ENCODE data around the gene SMOC1.
"Not testable (repeated sequence)": the region's sequence is repeated elsewhere in the genome, so short reads cannot be mapped to it uniquely, and the experiment has no call there.

SMOC1 gene

DNA sequence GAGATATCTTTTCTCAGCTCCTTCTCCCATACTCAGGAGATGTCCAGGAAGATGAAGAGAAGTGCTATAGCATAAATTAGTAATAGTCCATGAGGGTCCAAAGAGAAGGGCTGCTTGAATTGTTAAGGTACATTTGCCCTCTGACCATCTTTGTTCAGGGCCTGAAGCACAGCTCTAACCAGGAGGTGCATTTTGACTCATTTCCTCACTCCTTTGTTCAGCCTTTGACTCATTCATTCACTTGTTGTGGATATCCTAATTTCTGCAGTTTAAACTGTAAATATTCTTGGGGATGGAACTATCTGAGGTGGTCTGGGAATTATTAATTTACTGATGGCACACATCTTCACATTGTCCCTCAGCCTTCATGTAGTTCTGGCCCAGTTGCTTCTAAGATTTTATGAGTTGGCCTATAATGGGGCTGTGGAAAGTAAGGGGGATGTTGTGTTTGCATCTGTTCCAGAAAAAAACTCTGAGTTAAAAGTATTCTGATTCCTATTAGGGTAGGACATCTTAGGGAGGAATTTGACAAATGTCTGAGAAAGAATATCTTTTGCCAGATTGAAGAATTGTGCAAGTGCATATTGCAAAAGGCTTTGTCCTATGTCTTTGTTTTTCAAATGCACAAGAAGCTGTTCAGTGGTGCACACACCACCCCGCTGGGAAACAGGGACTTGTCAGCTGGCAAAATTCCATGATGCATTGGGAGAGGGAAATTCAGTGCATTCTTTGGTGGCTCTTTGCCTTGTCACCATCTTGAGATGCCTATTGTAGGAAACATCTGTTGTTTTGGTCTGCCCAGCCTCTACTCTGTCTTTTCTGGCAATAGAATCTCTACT lies 22.1 kb downstream of the SMOC1 start:
- DNase-seq (ENCODE audit: low spot score) = no peak

DNA sequence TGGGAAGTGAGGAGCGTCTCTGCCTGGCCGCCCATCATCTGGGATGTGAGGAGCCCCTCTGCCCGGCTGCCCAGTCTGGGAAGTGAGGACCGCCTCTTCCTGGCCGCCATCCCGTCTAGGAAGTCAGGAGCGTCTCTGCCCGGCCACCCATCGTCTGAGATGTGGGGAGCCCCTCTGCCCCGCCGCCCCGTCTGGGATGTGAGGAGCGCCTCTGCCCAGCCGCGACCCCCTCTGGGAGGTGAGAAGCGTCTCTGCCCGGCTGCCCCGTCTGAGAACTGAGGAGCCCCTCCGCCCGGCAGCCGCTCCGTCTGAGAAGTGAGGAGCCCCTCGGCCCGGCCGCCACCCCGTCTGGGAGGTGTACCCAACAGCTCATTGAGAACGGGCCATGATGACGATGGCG lies 23.8 kb downstream of the SMOC1 start:
- DNase-seq (ENCODE audit: low spot score) = not testable (repeated sequence)

DNA sequence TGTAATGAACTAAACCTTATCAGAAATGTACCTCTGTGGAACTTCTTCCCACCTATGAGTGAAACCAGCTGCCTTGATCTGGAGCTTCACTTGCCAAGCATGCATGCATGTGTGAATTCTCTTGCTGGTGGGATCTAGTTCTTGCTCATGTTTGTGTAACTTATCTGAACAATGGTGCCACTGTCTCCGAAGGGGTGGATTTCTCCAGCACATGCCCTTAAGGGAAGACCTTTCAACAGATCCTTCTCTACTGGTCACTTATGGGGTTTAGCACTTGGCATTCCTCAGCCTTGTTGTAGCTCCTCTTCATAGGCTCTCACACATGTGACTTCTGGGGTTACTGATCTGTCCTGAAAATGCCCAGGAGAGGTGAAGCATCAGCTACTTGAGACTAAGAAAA lies 25.0 kb downstream of the SMOC1 start:
- DNase-seq (ENCODE audit: low spot score) = no peak

DNA sequence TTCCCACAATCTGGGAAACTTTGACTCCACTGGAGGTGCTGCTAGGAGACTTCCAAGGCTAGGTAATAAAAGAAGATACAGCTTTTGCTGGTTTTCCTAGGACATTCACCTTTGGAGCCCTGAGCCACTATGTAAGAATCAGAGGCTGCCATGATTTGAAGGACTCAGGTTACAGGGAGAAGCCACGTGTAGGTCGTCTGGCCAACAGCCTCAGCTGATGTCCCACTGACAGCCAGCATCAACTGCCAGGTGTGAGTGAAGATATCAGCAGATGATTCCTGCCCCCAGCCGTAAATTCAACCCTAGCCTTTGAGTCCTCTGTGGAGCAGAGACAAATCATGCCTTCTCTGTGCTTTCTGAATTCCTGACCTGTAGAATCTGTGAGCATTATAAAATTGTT lies 27.0 kb downstream of the SMOC1 start:
- DNase-seq (ENCODE audit: low spot score) = no peak

DNA sequence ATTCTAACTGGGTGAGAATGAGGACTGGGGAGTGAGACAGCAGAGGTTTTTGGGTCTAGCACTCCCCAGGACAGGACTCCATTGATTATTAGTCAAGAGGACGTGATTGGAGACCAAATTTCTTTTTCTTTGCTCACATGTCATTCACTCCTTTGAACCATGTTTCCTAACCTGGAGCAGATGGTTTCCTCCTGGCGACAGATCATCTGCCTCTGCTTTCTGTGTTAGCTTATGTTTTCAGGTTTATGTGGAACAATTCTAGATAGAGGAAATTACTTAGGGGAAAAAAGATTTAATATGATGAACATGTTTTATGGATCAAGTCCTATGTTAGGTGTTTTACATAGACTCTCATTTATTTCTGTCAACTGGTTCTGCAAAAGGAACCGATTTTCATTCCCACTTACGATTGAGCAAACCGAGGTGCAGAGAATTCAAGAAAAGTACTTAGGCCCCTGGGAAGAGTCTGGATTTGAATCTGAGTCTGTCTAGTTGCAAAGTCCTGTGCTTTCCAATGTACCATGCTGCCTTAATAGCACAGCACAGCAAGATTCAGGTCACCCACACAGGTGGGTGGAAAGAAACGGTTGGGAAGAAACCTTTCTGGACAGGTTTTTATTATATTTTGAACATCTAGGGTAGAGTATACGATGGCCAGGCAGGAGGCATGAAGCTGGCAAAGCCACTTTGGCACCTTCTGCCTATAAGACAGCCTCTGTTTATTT lies 30.8 kb downstream of the SMOC1 start:
- no peak for DNase-seq (ENCODE audit: low spot score)

DNA sequence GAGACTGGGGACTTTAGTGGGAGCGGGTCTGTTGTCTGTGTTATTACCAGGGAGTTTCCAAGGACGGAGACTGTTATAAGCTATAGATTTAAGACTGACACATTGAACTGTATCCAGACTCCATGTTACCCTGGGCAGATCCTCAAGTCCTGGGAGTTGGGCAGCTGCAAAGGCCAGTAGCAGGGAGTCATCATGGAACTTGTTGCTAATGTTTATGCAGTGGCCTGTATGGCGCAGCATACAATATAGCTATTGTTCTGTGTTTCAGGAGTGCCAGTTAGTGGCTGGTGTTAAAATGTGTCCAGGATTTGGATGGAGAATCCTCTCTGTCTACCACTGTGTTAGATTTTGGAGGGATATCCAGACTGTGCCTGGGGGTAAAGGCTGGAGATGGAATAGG lies 31.7 kb downstream of the SMOC1 start:
- DNase-seq (ENCODE audit: low spot score) = no peak

DNA sequence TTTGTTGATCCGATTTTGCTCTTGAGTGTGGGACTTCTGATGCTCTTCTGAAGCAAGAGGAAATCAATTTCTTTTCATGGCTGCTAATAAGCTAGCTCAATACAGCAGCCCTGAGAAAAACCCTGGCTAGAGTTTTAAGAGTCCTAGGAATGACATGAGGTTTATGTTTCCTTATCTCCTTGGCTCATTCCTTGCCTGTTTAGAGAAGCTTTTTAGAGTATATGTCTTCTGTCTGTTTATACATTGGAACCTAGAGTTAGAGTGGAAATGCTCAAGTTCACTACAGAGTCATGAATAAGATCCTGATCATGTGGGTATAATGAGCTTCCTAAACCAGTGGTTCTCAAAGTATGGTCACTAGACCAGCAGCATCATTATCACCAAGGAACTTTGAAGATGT lies 34.5 kb downstream of the SMOC1 start:
- no peak for DNase-seq (ENCODE audit: low spot score)

DNA sequence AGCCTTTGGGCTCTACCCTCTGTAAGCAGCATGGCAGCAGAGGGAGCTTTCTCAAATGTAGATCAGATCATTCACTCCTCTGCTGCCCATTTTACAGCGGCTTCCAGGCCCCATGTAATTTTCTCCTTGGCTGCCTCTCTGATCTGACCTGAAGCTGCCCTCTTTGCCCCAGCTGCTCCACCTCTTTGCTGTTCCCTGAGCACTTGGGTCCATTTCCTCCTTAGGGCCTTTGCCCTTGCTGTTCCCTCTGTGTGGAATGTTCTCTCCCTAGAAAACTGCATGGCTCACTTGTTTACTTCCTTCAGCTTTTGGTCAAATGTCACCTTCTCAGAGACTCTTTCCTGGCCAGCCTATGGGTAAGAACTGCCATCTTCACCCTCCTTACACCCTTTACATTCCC lies 37.2 kb downstream of the SMOC1 start:
- DNase-seq (ENCODE audit: low spot score) = no peak

DNA sequence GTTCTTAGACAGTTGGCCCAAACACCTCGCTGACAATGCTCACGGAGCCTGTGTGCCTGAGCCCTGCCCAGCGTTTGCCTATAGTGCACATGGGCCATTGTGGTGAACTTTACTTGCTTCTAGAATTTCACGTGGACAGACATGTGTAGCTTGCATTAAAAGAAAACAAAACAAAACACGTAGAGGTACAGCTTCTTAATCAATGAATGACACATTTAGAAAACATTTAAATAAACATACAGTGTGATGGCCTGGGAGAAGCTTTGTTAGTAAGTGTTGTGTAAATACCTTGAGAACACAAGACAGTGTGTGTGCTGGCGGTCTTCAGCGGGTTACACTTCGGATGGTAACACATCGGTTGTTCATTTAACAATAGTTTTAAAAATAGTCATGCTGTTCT lies 38.1 kb downstream of the SMOC1 start:
- no peak for DNase-seq (ENCODE audit: low spot score)

DNA sequence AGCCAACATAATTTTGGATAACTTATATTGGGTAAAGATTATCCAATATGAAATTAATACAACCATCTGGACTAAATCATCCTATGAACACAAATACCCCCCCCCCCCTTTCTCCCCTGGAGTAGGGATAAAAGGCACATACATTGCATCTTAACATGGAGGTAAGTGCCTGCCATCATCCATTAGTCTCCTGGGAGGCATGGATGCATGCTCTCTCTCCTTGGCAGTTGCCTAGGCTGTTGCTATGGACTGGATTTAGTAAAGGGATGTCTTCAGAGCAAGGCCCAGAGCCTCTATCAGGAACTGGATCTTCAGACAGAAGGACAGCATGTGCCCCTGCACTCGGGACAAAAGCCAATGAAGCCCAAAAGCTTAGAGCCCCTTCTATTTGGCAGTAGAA lies 40.6 kb downstream of the SMOC1 start:
- DNase-seq (ENCODE audit: low spot score) = no peak

DNA sequence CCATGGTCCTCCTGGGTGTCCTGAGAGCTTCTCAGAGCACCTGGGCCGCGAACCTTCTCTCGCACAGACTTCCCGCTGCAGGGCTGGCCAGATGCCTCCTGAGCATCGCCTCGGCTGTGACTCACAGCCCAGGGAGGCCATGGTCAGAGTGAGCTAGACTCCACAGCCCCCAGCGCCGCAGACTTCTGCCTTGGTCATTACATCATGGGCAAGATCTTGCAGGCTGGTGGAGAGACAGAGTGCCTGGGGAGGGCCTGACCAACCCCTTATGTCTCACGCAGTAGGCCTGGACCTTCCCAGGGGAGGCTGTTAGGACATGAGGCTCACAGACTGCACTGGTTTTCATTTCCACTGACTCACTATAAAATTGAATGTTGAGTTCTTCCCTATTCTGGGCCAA lies 41.8 kb downstream of the SMOC1 start:
- DNase-seq (ENCODE audit: low spot score) = no peak

DNA sequence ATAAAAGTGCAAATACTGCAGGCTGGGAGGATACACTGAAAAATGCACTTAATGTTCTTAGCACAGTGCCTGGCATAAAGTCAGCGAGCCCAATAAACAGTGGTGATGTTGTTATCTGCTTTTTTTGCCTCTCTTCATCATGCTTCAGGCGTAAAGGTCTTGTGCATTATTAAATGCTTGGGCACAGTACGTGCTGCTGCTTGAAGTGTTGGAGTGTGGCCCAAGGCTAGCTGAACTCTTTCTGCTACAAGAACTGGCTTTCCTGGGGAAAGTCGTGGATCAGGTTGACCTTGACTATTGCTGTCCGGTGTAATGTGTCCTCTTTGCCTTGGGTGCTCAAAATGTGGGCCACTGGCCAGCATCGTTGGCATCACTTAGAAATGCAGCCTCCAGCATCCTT lies 43.0 kb downstream of the SMOC1 start:
- DNase-seq (ENCODE audit: low spot score) = no peak

DNA sequence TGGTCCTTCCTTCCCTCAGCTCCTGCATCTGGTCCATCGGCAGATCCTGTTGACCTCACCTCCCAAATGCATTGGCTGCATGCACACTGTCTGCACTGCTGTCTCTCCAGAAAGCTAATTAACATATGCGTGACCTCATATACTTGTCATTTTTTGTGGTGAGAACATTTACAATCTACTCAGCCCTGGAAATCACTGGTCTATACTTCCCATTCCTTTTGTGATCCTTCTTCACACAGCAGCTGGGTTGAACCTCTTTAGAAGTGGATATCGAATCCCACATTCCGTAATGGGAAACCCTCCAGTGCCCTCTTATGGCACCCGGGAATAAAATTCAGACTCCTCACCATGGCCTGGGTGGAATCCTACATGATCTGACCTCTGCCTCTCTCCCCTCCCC lies 45.0 kb downstream of the SMOC1 start:
- no peak for DNase-seq (ENCODE audit: low spot score)

DNA sequence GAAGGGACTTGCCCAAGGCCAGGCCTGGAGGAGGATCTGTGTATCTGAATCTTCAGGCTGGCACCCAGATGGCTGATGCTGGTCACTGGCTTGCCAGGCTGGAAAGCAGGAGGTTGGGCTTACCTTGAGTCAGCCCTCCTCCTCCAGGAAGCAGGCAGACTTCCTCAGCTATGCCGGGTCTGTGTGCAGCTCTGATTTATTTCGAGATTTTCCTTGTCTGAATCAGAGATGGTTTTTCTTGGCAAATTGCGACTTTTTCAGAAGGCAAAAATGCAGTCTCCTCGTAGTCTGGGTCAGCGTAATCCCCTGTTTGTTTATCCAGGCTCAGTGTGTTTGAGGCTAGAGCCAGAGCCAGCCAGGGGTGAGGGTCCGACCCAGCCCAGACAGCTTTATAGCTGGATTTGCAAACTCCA lies 48.9 kb downstream of the SMOC1 start:
- no peak for DNase-seq (ENCODE audit: low spot score)

DNA sequence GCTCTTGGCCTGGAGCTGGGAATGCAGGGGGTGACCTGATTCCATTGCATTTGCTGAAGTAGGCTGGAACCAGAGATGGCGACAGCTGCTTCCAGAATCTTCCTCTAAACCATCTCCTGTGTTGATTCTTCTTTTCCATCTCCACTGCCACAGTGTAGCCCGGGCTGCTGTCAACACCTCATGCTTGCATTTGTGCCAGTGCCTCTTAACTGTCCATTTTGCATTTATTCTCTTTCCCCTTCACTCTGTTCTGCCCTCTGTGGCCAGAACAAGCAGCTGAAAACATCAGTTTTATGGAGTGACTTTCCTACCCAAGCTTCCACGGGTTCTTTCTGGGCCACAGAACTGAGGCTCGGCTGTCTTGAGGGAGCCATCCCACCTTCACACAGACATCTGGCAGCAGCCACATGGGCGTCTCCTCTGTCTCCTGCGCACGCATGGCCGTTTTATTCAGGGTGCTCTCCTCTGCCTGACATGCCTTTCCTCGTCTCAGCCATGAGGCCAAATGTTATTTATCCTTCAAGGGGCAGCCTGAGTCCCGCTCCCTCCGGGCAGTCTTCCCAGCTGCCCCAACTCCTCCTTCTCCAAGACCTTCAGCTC lies 51.7 kb downstream of the SMOC1 start:
- DNase-seq (ENCODE audit: low spot score) = no peak

DNA sequence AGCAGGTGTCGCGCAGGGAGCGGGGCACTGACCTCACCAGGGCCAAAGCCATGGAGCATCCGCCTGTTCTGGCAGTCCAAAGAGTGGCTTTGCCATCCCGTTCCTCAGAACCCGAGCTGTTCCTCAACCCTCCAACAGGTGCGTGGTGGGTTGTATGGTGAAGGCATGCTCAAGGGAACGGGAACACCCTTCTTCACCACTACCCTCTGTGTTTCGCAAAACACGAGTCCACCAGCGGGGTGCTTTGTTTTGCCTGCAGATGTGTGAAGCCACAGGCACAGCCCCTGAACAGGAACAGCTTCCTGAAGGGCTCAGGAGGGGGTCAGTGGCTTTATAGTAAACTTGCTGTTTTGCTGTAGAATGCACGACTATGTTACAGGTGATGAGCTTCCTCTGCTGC lies 52.7 kb downstream of the SMOC1 start:
- DNase-seq (ENCODE audit: low spot score) = no peak

DNA sequence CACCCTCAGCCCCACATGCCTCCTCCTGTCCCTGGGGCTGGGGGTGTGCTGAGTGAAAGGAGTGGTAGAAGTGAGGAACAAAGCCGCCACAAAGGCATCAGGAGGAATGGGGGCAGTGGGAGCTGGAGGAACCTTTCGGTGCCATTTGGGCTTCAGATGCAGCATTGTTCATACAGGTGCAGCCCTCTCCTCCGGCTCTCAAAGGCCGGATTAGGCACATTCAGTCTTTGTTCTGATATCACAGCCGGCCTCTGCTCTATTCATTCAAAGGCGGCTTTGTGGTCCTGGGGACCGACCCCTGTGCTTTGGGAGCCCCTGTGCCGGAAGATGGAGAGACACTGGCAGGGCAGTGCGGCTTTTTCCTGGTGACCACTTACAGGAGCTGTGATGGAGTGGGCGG lies 53.2 kb downstream of the SMOC1 start:
- DNase-seq (ENCODE audit: low spot score) = no peak

DNA sequence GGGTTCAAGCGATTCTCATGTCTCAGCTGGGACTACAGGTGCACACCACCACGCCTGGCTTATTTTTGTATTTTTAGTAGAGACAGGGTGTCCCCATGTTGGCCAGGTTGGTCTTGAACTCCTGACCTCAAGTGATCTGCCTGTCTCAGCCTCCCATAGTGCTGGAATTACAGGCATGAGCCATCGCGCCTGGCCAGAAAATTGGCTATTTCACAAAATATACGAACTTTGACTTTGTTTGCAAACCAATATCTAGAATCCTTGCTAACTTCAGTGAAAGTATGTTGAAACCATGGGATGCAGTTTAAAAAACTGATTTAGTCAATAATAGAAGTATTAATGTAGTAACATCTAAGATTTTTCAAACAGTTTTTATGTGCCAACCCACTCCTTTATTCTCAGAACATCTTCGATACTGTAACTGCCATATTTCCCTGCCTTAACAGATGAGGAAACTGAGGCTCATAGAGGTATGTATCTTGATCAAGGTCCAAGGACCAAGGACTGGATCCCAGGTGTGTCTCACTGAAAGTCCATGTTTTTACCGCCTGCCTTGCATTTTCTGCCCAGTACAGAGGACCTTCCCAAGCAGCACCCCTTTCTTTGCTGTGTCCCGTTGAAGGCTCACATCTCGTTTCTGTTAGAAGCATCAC lies 54.5 kb downstream of the SMOC1 start:
- DNase-seq (ENCODE audit: low spot score) = no peak

DNA sequence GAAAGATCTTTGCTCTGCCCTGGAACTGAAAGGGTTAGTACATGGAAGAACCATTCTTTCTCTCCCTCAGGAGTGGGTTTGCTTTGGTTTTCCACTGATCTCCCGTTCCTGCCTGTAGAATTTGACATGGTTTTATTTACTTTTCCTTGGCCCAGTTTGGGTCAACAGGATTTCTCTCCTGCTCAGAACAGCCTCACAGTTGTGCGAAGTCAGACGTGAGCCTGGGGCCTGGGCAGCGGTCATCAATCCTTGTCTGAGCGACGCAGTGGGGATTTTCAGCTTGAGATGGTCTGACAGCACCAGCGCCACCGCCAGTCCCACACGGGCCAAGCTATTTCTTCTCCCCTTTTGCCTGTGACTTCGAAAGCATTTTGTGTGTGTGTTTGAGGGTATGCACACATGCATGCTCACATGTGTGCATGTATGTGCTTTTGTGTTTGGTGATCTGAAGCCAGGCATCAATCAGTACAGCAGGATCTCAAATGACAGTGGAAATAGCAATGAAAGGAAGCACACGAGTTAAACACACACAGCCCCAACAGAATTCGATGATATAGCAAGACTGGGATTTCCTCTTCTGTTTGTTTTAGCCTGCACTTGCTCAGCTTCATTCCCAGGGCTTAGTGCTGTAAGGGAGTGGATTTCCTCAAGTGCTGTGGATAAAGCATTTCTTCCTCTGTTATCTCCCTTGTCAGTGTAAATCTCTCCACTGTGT lies 58.3 kb downstream of the SMOC1 start:
- no peak for DNase-seq (ENCODE audit: low spot score)

DNA sequence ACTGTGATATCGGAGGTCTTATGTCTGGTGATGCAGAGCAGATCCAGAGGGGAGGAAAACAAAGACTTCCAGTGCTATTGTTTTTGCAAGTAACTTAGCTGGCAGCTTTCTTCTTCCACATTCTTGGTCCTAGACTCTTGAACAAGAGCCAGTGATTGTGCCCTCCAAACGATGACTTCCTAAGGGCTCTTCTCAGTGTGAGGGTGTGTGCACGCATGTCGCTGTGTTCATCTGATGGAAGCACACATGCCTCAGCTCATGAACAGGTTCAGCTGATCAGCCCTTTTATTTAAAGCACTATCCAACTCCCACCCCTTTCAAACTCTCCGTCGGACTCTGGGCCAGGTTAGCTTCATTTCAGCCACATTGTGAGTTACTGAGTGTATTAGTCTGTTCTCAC lies 59.5 kb downstream of the SMOC1 start:
- DNase-seq (ENCODE audit: low spot score) = no peak

DNA sequence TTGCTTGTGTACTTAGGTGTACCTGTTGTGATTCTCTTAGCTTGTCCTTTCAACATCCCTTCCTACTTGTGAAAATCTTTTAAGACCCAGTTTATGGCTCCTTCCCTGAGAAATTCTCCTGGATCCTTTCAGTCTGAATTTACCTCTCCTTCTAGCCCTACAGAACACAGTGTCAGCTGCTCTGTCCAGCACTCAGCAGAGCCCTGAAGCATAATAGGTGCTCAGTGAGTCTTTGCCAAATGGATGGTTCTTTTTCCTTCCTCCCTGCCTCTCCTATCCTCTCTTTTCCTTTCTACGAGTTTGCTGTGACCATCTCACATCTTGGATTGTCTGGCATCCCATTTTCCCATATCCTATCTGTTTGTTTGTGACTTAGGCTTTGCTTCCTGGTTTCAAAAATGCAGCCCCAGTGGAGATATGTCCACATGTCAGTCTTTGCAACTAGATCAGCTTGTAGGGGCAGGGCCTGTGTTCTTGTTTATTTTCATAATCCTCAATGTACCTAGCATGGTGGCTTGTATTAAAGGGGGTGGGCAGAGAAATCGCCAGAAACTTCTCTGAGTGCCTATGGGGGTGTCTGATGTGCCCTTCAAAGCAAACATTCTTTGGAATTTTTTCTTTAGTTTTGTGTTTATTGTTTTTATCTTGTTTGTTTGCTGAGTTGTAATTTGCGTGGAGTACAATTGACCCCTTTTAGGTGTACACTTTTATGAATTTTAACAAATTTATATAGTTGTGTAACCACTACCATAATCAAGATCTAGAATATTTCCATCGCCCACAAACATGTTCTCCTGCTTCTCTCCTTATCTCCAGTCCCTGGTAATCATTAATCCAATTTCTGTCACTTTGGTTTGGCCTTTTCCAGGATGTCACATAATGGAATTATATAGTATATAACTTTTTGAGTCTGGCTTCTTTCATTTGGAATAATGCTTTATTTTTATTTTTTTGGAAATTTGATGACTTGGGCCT lies 62.8 kb downstream of the SMOC1 start:
- DNase-seq (ENCODE audit: low spot score) = no peak
